GM18868 (cell line): Measurements from ENCODE around the gene PLA2G2D.

Experiments used
- ATAC-seq: cut with Tn5 transposase; IDR thresholded peaks from one replicate; pipeline ENCODE4 v1.9.1; 2021; ENCODE audit warnings: mild to moderate bottlenecking, moderate library complexity; ENCODE audit not compliant: unreplicated experiment

The PLA2G2D gene

DNA sequence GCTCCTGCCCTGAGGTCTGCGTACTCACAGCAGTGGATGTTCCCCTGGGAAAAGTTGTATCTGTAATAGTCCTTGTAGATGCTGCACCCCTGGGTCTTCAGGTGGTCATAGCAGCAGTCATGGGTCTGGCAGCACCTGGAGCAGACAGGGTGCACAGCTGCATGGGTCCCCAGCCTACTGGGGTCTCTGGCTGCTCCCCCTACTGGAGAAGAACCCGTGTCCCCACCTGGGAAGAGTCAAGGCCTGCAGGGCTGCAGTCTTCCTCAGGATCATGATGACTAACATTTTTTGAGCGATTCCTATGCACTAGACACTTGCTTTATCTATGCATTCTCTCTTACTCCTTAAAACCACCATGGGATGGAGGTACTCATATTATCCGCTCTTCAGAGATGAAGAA is 3.9 kb downstream of the PLA2G2D start:
- ATAC-seq: no peak

DNA sequence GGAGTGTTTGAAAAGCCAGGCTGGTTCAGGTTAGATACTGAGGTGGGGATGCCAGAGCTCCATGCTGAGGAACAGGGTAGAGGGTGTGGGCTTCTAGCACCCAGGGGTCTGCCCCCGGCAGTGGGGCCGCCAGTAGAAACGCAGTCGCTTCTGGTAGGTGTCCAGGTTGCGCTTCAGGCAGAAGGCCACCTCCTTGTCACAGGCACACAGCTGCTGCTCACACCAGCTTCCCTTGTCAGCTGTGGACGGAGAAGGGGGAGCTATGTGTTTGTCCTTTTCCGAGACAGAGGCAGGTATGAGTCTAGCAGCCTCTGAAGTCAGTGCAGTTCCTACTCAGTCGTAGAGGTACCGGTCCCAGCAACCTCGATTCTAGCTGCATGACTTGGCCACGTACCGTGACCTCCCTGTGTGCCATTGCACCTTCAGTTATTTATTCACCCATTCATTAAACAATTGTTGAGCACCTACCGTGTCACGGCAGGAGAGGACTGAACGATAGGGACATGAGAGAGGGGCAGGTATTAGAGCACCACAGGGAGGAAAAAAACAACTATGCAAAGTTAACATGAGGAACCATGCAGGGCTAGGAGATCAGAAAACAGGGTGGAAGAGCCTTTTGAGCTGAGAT is 5.2 kb downstream of the PLA2G2D start:
- no peak for ATAC-seq

DNA sequence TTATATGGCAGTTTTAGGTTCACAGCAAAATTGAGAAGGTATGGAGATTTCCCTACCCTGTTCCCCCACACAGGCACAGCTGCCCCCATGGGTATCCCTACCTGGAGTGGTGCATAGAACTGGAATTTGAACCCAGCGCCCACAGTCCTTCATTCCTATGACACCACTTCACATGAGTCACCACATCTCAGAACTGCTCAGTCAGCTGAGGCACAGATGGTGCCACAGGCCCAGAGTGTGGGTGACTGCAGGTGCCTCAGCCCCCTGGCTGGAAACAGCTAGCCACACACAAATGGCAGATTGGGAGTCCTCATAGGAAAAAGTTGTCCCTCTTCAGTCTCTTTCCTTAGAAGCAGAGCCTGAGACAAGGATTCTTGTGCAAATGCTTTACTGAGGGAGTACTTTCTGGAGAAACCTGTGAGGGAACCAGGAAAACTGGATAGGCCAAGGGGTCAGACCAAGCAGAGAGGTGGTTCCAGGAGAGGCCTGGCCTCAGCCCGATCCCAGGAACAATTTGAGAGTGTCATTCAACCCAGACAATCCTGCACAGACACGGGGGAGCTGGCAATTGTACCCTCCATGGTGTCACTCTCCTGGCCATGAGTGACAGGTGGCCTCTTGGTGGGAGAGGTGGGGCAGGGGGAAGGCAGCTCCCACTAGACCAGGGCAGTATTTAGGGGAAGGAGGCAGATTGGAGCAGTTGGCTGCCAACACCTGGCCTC is 6.9 kb downstream of the PLA2G2D start:
- ATAC-seq: no peak

DNA sequence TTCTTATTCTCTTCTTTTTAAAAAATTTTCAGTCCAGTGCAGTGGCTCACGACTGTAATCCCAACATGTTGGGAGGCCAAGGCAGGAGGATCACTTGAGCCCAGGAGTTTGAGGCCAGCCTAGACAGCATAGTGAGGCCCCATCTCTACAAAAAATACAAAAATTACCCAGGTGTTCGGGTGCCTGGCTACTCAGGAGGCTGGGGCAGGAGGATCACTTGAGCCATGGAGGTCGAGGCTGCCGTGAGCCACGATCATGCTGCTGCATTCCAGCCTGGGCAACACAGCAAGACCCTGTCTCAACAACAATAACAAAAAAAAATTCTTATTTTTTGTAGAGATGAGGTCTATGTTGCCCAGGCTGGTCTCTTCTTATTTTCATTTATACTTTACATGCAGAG is 7.9 kb downstream of the PLA2G2D start:
- ATAC-seq: no peak

DNA sequence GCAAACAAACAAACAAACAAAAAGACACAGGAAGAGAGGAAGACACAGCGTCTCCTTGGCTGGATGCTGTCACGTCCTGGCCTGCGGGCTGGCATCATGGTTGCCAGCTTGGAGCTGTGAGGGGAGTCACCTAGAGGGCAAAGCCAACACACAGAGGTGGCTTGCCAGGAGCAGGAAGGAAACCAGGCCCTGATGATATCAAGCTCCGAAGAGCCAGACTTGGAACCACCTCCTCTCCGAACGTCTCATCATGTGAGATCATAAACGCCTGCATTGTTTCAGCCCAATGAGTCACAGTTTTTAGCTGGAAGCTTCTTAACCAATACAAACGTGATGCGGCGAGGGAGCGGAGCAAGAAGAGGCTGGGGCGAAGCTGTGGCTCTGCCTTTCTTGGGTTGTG is 8.7 kb downstream of the PLA2G2D start:
- ATAC-seq: no peak

DNA sequence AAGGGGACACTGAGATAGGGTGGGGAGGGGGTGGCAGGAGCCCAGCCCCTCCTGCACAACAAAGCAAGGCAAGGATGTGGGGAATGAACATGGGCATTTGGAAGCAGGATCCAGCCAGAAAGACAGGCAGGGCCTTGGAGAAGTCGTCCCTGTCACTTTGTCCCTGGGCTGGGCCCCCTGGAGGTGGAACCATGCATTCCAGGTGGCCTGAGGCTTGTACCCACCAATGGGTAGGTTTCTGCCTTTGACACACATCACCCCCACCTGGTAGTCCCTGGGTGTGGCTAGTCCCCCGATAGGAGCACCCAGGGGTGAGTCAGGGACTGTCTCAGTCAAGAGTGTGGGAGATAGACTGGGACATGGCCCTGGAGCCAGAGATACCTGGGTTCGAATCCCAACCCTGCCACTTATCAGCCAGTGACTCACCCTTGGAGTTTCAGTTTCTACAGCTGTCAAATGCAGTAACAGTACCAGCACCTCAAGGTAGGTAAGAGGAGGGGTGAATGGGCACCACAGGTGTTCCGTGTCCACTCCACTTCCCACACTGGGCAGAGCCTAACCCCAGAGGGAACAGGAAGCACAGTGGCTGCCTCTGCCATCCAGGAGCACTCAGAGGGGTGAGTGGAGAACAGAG is 10.0 kb downstream of the PLA2G2D start:
- no peak for ATAC-seq

DNA sequence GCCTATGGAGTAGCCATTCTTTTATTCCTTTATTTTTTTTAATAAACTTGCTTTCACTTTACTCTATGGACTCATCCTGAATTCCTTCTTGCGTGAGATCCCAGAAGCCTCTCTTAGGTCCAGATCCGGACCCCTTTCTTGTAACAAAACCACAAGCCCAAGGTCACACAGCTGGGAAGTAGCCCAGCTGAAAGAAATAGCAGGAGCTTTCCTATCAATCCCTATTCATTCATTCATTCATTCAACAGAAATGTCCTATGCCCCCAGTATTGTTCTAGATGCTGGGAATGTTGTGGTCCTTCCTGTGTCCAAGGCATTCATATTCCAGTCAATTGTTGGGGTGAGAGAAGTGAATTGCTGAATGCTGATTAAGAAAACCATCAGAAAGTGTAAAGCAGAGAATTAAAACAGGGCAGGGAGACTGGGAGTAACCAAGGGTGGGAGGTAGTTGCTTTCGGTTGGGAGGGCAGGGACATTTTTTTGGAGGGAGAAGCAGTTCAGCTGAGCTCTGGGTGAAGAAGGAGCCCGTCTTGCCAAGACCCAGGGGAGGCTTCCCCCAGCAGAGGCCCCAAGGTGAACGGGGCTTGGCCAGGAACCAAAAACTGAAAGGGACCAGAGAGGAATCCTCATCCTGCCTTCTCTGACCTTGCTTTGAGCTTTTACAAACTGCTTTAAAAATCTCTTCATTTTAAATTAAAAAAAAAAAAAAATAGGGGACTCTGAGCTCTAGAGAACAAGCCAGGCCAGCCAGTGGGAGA is 10.8 kb downstream of the PLA2G2D start:
- ATAC-seq: no peak

DNA sequence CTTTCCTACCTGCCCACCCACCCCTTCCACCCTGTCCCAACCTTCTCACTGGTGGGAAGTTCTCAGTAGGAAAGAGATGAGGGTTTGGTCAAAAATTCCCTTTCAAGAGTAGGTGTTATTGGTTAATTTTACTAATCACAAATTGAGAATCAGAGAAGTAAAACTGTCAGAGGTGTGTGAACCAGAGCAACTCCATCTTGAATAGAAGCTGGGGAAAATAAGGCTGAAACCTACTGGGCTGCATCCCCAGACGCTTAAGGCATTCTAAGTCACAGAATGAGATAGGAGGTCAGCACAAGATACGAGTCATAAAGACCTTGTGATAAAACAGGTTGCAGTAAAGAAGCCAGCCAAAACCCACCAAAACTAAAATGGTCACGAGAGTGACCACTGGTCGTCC is 11.5 kb downstream of the PLA2G2D start:
- no peak for ATAC-seq

DNA sequence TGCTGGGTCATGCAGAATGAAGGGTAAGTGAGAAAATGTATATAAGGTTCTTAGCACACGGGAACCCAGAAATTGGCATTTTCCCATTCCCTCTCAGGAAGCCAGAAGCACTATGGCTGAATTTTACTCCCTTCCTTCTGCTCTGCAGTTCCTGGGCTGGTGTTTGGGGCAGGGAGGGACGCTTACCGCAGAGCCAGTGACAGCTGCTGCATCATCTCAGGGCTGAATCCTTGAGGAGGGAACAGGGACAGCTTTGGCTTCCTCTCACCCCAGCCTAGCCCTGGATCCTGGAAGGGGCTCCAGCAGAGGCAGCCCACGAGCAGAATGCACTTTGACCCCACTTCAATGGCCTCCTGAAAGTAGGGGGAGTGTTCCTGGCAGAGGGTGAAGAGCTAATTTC is 12.0 kb downstream of the PLA2G2D start:
- no peak for ATAC-seq

DNA sequence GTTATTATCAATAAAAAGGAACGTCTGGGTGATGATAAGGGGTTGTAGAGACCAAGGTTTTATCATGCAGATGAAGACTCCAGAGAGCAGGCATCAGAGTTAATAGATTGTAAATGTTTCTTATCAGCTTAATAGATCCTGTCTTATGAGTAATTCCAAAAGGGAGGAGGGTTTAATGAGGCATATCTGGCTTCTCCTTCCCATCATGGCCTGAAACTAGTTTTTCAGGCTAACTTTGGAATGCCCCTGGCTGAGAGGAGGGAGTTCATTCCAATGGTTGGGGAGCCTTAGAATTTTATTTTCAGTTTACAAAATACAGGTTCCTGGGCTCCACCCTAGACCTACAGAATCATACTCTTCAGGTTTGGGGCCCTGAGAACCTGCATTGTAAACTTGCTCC is 13.5 kb downstream of the PLA2G2D start:
- no peak for ATAC-seq

DNA sequence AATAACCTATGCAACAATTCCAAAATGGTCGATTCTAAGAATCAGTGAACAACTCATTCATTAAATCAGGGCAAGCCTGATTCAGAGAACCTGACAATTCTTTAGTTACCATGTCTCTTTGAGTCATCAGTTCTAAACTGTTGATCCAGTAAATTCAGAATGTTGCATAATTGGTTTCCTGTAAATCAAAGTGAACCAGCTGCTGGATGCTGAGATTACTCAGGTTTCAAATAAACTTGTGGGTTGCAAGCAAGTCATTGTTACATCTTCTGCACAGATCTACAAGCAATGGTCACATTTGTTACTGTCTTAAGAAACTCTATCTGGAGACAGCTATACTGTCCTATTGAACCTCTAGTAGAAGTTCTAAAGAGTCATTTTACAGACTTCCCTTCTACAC is 16.5 kb downstream of the PLA2G2D start:
- no peak for ATAC-seq

DNA sequence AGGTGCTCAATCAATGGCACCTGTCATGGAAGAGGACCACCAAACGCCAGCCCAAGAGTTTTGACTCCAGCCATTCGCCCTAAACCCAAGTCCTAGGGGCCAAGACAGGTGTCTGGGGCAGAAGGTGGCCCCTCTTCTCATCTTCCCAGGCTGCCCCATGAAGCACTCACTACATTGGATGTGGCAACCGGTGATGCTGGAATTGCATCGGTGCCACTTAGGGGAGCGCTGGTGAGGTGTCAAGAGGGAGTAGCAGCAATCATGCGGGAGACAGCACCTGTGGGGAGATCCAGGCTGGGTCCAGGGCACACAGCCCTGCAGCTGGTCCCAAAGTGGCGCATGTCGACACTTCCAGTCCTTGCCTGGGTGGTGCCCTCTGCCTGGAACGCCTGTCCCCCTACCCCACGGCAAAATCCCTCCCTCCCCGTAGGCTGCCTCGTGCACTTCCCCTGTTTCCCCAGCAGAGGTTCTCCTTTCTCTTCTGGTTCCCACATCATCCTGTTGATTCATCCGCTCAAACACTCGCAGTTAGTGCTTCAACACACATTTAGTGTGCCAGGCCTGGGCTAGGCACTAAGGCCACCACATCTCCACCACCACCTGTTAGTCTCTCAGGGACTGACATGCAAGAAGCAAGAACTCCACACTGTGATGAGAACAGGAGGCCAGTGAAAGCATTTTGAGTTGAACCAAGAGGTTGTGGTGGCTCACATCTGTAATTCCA is 18.5 kb downstream of the PLA2G2D start:
- ATAC-seq: peak; percentile 59

DNA sequence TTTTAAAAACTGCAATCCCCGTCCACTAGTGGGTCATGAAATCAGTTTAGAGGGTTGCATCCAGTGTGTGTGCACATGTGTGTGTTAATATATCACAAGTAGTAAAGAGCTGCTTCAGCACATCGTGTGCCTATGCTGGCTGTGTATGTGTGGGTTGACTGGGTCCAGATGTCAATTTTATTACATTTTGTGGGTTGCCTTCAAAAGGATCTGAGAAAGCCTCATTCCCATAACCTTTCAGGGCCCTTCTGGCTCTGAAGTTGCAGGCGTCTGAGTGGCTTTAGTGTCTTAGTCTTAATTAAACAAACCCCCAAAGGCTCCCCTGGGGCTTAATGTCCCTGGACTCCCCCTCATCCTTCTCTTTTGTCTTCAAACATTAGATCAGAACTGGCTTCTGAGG is 19.8 kb downstream of the PLA2G2D start:
- ATAC-seq: no peak

DNA sequence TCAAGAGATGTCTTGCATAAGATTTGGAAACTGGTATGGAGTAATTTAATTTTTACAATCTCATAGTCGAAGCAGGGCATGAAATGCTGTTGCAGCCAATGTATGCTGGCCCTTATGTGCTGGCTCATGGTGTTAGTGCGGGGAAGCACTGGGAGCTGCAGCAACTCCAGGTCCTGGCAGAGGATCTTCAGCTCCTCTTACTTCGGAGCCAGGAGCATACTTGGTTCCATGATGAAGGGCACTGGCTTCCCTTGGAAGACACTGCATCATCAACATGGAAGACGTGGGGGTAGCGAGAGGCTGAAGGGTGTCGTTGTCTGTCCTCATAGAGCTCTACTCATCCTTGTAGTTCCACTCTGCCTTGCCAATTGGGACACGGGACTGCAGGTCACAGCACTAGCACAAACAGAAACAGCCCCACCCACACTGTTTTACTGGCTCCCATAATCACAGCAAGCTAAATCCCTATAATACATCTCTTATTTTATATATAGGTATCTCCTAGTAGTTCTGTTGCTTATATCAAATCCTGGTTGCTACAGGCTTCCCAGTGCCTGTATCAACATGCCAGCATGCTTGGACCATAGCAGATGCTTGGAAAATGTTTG is 22.4 kb downstream of the PLA2G2D start:
- ATAC-seq: no peak

DNA sequence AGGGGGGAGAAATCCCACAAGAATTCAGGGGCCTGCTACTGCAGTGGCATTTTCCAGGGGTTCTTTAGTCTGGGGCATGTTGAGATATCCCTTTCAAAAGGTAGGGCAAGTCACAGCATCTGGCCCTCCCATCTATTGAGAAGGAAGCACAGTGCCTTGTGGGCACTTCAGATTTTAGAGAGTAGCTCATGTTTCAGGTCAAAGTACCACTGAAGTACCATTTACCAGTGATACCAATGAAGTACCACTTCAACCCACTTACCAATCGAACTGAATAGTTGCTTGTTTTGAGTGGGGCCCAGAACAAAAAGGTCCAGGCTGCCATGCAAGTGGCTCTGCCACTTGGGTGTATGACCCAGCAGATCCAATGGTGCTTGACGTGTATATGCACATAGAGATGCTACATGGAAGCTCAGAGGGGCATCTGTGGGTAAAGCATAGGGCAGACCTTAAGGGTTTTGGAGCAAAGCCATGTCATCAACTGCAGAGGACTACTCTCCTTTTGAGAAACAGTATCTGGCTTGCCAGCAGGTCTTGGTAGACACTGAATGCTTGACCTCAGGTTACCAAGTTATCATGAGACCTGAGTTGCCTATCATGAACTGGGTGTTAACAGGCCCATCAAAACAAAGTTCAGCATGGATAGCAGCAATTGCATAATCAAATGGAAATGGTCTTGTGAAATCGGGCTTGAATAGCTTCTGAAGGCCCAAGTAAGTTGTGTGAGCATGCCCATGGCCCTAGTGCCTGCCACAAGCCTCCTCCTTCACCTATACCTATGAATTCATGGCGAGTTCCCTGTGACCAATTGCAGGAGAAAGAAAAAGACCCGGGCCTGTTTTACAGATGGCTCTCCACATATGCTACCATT is 23.5 kb downstream of the PLA2G2D start:
- no peak for ATAC-seq

DNA sequence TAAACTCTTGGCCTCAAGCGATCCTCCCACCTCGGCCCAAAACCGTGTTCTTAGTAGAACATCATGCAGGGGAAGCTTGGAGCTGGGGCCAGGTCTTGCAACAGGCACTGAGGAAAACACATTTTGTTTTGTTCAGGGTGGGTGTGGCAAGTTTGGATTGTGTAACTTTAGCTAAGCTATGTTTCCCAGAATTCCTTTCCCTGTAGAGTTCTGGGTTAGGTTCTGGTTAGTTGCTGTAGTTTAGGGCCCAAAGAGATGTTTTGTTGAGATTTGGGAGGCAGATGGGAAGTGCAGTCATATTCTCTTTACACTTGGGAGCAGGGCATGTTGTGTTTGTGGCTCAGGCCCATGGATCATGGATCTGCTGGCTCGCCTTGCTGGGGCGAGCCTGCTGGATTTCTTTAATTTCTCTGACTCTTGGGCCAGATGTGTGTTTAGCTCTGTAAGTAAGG is 25.4 kb downstream of the PLA2G2D start:
- no peak for ATAC-seq

DNA sequence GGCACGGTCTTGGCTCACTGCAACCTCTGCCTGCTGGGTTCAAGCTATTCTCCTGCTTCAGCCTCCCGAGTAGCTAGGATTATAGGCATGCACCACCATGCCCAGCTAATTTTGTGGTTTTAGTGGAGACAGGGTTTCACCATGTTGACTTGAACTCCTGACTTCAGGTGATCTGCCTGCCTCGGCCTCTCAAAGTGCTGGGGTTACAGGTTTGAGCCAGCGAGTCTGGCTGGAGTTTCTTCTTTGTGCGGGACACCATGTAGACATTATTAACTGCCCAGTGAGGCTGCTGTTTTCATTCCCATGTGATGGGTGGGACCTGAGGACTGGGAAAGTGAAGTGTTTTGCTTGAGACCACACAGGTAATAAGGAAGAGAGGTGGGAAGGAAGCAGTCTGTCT is 26.0 kb downstream of the PLA2G2D start:
- ATAC-seq: no peak

DNA sequence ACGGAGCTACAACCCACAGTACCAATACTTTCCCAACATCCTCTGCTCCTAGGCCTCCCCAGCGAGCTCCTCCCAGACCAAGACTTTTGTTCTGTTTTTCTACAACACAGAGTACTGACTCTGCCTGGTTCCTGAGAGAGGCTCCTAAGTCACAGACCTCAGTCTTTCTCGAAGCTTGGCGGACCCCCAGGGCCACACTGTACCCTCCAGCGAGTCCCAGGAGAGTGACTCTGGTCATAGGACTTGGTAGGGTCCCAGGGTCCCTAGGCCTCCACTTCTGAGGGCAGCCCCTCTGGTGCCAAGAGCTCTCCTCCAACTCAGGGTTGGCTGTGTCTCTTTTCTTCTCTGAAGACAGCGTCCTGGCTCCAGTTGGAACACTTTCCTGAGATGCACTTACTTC is 28.7 kb downstream of the PLA2G2D start:
- no peak for ATAC-seq

DNA sequence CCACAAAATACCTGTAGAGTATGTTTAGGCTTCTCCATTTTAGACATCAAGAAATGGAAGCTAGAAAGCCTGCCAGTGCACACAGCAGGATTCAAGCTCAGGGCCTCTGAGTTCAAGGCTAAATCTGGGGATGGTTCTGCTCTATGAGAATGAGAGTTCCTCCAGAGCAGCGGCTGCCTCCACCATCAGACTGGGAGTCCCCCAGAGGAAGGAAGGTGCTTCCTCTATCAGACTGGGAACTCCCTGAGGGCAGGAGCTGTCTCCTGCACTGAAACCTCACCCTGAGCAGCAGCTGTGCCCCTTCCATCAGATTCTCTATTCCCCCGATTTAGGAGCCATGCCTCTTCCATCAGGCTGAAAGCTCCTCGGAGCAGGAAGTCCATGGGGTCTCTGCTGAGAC is 29.2 kb downstream of the PLA2G2D start:
- no peak for ATAC-seq
